NCI-H2081 (cell line): ENCODE results near the gene BPTF.
A peak's percentile ranks its signal among the peaks of the same experiment; 100 is the strongest.
"Not testable (repeated sequence)": the region's sequence is repeated elsewhere in the genome, so short reads cannot be mapped to it uniquely, and the experiment has no call there.

Experiments used
- DNase-seq, 2 experiments: peaks; one replicate each; lab custom pipeline; 2025; lab: John Stamatoyannopoulos, UW

BPTF gene

GRCh38 chr17:68011199-68011665 is 185.9 kb downstream of the BPTF start:
- DNase-seq = no peak

- DNase-seq = no peak
These were observed 188.1 kb downstream of the BPTF start for GRCh38 chr17:68013385-68013784.

GRCh38 chr17:68015081-68015723 is 189.9 kb downstream of the BPTF start:
- DNase-seq = no peak

- DNase-seq = no peak
These were observed 191.5 kb downstream of the BPTF start for GRCh38 chr17:68016838-68017237.

GRCh38 chr17:68018493-68018892 is 193.2 kb downstream of the BPTF start:
- DNase-seq = not testable (repeated sequence)

- DNase-seq = no peak
These were observed 194.0 kb downstream of the BPTF start for GRCh38 chr17:68019336-68019674.

GRCh38 chr17:68019675-68020408 is 194.5 kb downstream of the BPTF start:
- peak; percentile 97 to 98 for DNase-seq

- no peak for DNase-seq
These were observed 195.1 kb downstream of the BPTF start for GRCh38 chr17:68020409-68020756.

- DNase-seq = not testable (repeated sequence)
These were observed 195.5 kb downstream of the BPTF start for GRCh38 chr17:68020791-68021190.

GRCh38 chr17:68021963-68022362 is 196.7 kb downstream of the BPTF start:
- DNase-seq = no peak

- DNase-seq = not testable (repeated sequence)
These were observed 197.2 kb downstream of the BPTF start for GRCh38 chr17:68022547-68022946.

GRCh38 chr17:68029512-68030215 is 204.4 kb downstream of the BPTF start:
- DNase-seq = no peak
